Measurements from ENCODE around the gene TBC1D22A.

Gene TBC1D22A

GRCh38 chr22:46753360-46753759 lies 9.1 kb upstream of the TBC1D22A start:
- DNase-seq (ENCODE audit: low spot score) = no peak

GRCh38 chr22:46753761-46754109 lies 8.7 kb upstream of the TBC1D22A start:
- DNase-seq (ENCODE audit: low spot score) = no peak

- DNase-seq (ENCODE audit: low spot score) = peak; percentile 95
These were observed 8.2 kb upstream of the TBC1D22A start for GRCh38 chr22:46754110-46754799.

GRCh38 chr22:46754826-46755225 lies 7.6 kb upstream of the TBC1D22A start:
- no peak for DNase-seq (ENCODE audit: low spot score)

- no peak for DNase-seq (ENCODE audit: low spot score)
These were observed 6.9 kb upstream of the TBC1D22A start for GRCh38 chr22:46755525-46755924.

GRCh38 chr22:46756097-46756496 lies 6.4 kb upstream of the TBC1D22A start:
- no peak for DNase-seq (ENCODE audit: low spot score)

- DNase-seq (ENCODE audit: low spot score) = no peak
These were observed 5.3 kb upstream of the TBC1D22A start for GRCh38 chr22:46757104-46757503.

GRCh38 chr22:46758121-46758520 lies 4.3 kb upstream of the TBC1D22A start:
- no peak for DNase-seq (ENCODE audit: low spot score)

- peak; percentile 64 for DNase-seq (ENCODE audit: low spot score)
These were observed 3.6 kb upstream of the TBC1D22A start for GRCh38 chr22:46758867-46759290.

GRCh38 chr22:46761017-46761416 lies 1.4 kb upstream of the TBC1D22A start:
- DNase-seq (ENCODE audit: low spot score) = no peak

- DNase-seq (ENCODE audit: low spot score) = no peak
These were observed 762 bp upstream of the TBC1D22A start for GRCh38 chr22:46761539-46762237.

GRCh38 chr22:46763051-46763705 lies 728 bp downstream of the TBC1D22A start:
- no peak for DNase-seq (ENCODE audit: low spot score)

GRCh38 chr22:46764140-46764680 lies 1.8 kb downstream of the TBC1D22A start:
- DNase-seq (ENCODE audit: low spot score) = no peak

GRCh38 chr22:46764779-46765485 lies 2.5 kb downstream of the TBC1D22A start:
- DNase-seq (ENCODE audit: low spot score) = no peak

- DNase-seq (ENCODE audit: low spot score) = no peak
These were observed 4.2 kb downstream of the TBC1D22A start for GRCh38 chr22:46766611-46767010.

- no peak for DNase-seq (ENCODE audit: low spot score)
These were observed 5.0 kb downstream of the TBC1D22A start for GRCh38 chr22:46767249-46767985.

GRCh38 chr22:46769191-46769675 lies 6.8 kb downstream of the TBC1D22A start:
- DNase-seq (ENCODE audit: low spot score) = peak; percentile 22

- DNase-seq (ENCODE audit: low spot score) = no peak
These were observed 7.3 kb downstream of the TBC1D22A start for GRCh38 chr22:46769706-46770105.

- DNase-seq (ENCODE audit: low spot score) = no peak
These were observed 7.7 kb downstream of the TBC1D22A start for GRCh38 chr22:46770151-46770641.

GRCh38 chr22:46770726-46771125 lies 8.3 kb downstream of the TBC1D22A start:
- no peak for DNase-seq (ENCODE audit: low spot score)

GRCh38 chr22:46773076-46773475 lies 10.6 kb downstream of the TBC1D22A start:
- DNase-seq (ENCODE audit: low spot score) = no peak
